Measurements from ENCODE around the gene ZG16B. TPM values are rescaled to one million over a fixed set of nuclear protein-coding genes. Genes with fewer than 3 reads are reported as not detected.

Gene ZG16B
- total RNA-seq, 1 experiment from 2014 or later = 19.9 TPM

DNA sequence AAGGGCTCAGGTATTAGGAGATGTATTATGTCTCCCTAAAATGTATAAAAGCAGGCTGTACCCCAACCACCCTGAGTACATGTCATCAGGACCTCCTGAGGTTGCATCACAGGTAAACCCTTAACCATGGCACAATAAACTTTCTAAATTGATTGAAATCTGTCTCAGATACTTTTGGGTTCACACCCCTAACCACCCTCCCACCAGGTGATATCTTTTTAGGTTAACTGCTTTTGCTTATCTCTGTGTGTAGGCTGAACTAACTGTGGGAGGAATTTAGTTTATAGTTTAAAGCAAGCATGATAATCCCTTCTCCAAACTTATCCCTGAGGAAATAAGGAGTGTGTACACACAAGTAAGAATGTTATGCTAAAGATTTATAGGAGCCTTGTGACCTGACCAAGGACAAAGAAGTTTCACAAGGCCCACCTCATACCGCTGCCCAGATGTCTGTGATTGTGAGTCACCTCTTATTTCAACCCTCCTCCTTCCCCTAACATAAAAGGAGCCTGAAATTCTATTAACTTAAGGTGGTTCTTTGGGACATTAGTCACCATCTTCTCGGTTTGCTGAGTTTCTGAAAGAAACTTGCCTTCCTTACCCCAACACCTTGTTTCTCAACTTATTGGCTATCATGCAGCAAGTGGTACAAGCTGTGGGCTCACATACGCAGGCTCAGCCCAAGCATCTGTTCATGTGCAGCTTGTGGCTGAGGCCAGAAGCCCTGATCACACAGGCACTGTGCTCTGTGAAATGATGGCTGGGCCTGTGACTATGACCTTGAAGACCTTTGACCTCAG is 16.6 kb downstream of the ZG16B start:
- ChIA-PET CTCF (no interaction called here), POLR2A (ENCODE audit: unreplicated experiment) (no interaction called here)
- Histone ChIP-seq H3K27ac (peak overlapping the region; percentile 91), H3K9me3 (ENCODE audit: insufficient read depth, low read depth) (no peaks in the 10 kb centered on the region), H3K4me2 (peak overlapping the region; percentile 62), H3K4me1 (replicated peaks; ENCODE audit: insufficient read depth) (peaks cover 68% of the 10 kb centered on the region), H3K4me3 (no peak overlapping the region), H3K36me3 (ENCODE audit: low read depth) (no peaks in the 10 kb centered on the region), H2AFZ (no peak overlapping the region), H3K79me2 (ENCODE audit: low read depth) (no peaks in the 10 kb centered on the region), H3K9me2 (ENCODE audit: insufficient read depth) (no peaks in the 10 kb centered on the region), H3K27me3 (ENCODE audit: insufficient read depth, low read depth) (no peaks in the 10 kb centered on the region), H4K20me1 (ENCODE audit: insufficient read depth) (no peaks in the 10 kb centered on the region), H3F3A (ENCODE audit: insufficient read depth, low read depth) (peaks cover 57% of the 10 kb centered on the region)
- peak; percentile 62 to 97 for DNase-seq
- TF ChIP-seq, protein P1, sequence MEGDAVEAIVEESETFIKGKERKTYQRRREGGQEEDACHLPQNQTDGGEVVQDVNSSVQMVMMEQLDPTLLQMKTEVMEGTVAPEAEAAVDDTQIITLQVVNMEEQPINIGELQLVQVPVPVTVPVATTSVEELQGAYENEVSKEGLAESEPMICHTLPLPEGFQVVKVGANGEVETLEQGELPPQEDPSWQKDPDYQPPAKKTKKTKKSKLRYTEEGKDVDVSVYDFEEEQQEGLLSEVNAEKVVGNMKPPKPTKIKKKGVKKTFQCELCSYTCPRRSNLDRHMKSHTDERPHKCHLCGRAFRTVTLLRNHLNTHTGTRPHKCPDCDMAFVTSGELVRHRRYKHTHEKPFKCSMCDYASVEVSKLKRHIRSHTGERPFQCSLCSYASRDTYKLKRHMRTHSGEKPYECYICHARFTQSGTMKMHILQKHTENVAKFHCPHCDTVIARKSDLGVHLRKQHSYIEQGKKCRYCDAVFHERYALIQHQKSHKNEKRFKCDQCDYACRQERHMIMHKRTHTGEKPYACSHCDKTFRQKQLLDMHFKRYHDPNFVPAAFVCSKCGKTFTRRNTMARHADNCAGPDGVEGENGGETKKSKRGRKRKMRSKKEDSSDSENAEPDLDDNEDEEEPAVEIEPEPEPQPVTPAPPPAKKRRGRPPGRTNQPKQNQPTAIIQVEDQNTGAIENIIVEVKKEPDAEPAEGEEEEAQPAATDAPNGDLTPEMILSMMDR (conservative IDR thresholded peaks at IDR 0.05) = no peak
- no peak for TF ChIP-seq EZH2 (IDR thresholded peaks at IDR 0.05; ENCODE audit: low read depth)
- no TSS peak for BruUV-seq (replicated peaks)
- intact Hi-C loops (cut with micrococcal nuclease; ENCODE audit: unreplicated experiment) = loop anchor here (1.0 kb wide), 1 partner anchor 10 kb away; no protein-coding TSS in a partner anchor

DNA sequence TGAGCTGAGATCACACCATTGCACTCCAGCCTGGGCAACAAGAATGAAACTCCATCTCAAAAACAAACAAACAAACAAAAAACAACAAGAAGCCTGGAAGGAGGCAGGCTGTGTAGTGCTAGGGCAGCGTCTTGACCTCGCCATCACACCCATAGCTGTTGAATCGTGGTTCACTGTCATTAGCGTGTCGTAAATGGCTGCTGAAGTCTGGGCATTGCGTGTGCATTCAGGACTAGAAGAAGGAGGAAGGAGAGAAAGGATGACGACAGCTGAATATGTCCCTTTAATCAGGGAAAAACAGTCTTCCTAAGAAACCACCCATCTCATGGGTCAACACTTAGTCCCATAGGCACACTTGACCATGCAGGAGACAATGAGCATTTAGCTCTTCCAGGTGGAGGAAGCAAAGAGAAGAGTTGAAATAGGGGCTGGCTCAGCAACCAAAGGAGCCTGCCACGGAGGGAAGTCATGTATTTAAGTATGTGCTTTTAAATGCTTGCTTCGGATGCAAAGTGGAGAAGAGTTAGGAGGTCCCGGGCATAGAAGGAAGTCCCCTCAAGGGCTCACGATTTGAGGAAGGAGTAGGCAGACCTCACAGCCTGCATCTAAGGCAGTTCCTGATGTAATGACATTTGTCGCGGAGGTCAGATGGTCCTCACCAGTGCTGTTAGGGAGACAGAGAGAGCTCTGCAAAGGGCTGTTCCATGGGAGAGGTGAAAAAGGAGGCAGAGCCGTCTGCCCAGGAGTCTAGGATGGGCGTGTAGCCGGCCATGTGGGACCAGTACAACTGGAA is 19.0 kb downstream of the ZG16B start:
- H3K79me2 ChIP-seq (ENCODE audit: low read depth) = peaks cover 3% of the 10 kb centered on the region; the same call in 1 of the 2 replicates
- DNase-seq = no peak
- no peak overlapping the region for H3K27ac ChIP-seq
- ChIA-PET POLR2A (ENCODE audit: unreplicated experiment) (no interaction called here), CTCF (no interaction called here)
- no peak for TF ChIP-seq EZH2 (IDR thresholded peaks at IDR 0.05; ENCODE audit: low read depth)
- TF ChIP-seq, protein P1 (conservative IDR thresholded peaks at IDR 0.05) = no peak
- H3F3A ChIP-seq (ENCODE audit: insufficient read depth, low read depth) = peaks cover 70% of the 10 kb centered on the region
- no peaks in the 10 kb centered on the region; the same call in 1 of the 2 replicates for H3K9me3 ChIP-seq (ENCODE audit: insufficient read depth, low read depth)
- intact Hi-C loops (cut with micrococcal nuclease; ENCODE audit: unreplicated experiment) = no loop called here
- no peaks in the 10 kb centered on the region for H4K20me1 ChIP-seq (ENCODE audit: insufficient read depth)
- H3K4me1 ChIP-seq (replicated peaks; ENCODE audit: insufficient read depth) = peaks cover 72% of the 10 kb centered on the region
- H3K4me2 ChIP-seq = no peak overlapping the region
- no peak overlapping the region for H2AFZ ChIP-seq
- H3K36me3 ChIP-seq (ENCODE audit: low read depth) = peaks cover 9% of the 10 kb centered on the region
- H3K4me3 ChIP-seq = no peak overlapping the region
- no peaks in the 10 kb centered on the region for H3K9me2 ChIP-seq (ENCODE audit: insufficient read depth)
- H3K27me3 ChIP-seq (ENCODE audit: insufficient read depth, low read depth) = no peaks in the 10 kb centered on the region
- no TSS peak for BruUV-seq (replicated peaks)

DNA sequence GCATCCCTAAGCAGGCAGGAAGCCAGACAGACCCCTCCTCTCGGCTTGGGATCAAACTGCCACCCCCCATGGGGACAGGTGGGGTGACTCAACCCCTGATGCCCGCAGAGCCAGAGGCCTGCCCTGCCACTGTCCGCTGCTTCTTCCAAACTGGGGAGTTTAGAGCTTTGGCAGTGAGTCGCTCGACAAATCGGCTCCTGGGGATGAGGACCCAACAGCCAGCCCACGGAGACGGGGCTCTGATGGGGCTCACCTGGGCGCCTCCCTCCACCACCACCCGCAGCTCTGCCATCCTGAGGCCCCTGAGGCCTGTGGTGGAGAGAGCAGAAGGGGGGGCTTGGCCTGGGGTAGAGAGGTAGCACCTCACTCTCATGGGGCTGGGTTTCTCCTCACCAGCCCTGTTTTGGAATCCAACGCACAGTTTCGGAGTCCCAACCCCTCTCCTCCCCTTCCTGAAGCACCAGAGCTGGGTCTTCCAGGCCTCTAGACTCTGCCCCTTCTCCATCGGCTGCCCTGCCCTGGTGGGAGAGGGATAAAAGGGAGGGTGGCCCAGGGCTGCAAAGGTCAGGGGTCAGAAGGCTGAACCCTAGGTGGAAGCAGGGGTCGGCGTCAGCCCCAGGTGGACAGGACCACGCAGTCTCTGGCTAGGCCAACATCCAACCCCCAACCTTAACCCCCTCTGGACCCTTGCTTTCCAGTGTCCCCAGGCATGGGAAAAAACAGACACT is 22.1 kb downstream of the ZG16B start:
- H3K27me3 ChIP-seq (ENCODE audit: insufficient read depth, low read depth) = no peaks in the 10 kb centered on the region
- CTCF ChIA-PET = no interaction called here
- peaks cover 31% of the 10 kb centered on the region for H3K79me2 ChIP-seq (ENCODE audit: low read depth)
- H3K4me1 ChIP-seq (replicated peaks; ENCODE audit: insufficient read depth) = peaks cover 50% of the 10 kb centered on the region
- no TSS peak for BruUV-seq (replicated peaks)
- no peak overlapping the region for H3K4me2 ChIP-seq
- no peaks in the 10 kb centered on the region for H3K9me2 ChIP-seq (ENCODE audit: insufficient read depth)
- H3K9me3 ChIP-seq (ENCODE audit: insufficient read depth, low read depth) = peaks cover 14% of the 10 kb centered on the region
- DNase-seq = no peak
- H3K4me3 ChIP-seq = no peak overlapping the region
- POLR2A ChIA-PET (ENCODE audit: unreplicated experiment) = no interaction called here
- TF ChIP-seq EZH2 (IDR thresholded peaks at IDR 0.05; ENCODE audit: low read depth) = no peak
- peaks cover 71% of the 10 kb centered on the region for H3F3A ChIP-seq (ENCODE audit: insufficient read depth, low read depth)
- intact Hi-C loops (cut with micrococcal nuclease; ENCODE audit: unreplicated experiment) = no loop called here
- no peak overlapping the region for H2AFZ ChIP-seq
- peaks cover 30% of the 10 kb centered on the region for H3K36me3 ChIP-seq (ENCODE audit: low read depth)
- peak overlapping the region; percentile 64 for H3K27ac ChIP-seq
- peaks cover 5% of the 10 kb centered on the region for H4K20me1 ChIP-seq (ENCODE audit: insufficient read depth)
